ENCODE measurements around the gene TMPRSS11F.

Gene TMPRSS11F

GRCh38 chr4:68077301-68077700 lies 52.4 kb downstream of the TMPRSS11F start:
- DNase-seq (ENCODE audit: low read depth): no peak

DNA sequence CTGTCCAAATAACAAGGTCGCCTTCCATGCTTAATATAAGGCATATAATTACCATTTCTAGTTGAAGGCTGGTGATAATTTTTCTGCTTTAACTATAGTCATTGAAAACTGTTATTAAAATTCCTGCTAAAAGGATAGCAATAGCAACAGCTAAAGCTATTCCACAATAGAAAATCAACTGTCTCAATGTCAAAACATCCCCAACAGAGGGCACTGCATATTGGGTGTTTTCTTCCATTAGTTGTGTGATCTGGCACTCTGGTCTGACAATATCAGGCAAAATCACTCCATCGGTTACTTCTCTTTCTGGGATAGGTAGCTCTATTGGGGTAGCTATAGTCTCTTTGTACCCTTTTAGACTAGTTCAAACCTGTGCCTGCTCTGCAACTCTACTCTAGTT lies 53.5 kb downstream of the TMPRSS11F start:
- no peak for DNase-seq (ENCODE audit: low read depth)

GRCh38 chr4:68074397-68074796 lies 55.3 kb downstream of the TMPRSS11F start:
- no peak for DNase-seq (ENCODE audit: low read depth)

DNA sequence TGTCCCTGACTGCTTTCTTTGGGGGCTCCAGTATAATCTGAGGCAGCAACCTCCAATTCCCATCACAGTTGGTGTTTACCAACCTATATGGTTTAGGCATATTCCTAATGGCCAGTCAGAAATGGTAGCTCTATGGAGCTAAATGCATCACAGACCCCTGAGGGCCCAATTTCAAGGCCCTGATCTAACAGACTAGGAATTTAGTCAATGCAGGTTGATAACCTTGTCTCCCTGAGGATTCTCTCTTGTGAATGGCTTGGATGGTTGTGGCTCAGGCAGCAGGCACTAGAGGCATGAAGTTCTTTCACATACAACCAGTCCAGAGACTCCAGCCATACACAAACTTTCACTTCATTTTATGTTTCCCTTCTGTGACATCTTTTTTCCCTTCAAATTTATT lies 59.4 kb downstream of the TMPRSS11F start:
- no peak for DNase-seq (ENCODE audit: low read depth)

DNA sequence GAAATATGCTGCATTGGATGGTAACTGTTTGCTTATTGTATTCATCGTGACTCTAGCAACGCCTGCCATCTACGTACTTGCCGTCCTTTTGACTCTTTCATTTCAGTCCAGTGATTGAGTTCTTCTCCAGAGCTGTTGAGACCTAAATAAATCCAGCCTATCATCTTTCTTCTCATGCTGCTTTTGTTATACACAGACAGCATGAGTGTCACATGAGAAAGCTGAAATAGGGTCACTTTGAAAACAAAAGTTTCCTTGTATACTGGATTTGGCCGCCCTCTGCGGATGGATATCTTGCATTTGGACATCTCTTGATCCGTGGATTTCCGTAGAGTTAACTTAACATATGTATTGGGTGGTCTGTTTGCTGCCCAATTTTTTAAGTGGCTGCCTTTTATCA lies 67.2 kb downstream of the TMPRSS11F start:
- no peak for DNase-seq (ENCODE audit: low read depth)

DNA sequence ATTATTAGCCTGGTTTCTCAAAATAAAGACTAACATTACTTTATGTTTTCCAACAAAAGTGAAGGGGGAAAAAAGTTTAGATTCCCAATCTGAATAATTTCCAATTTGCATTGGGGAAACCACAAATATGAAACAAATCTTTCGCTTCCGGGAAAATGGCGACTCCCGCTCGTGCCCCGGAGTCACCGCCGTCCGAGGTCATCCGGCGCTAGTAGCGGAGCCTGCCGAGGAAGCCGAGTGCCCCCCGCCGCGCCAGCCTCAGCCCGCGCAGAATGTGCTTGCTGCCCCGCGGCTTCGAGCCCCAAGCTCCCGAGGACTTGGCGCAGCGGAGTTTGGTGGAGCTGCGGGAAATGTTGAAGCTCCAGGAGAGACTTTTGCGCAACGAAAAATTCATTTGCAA lies 91.4 kb downstream of the TMPRSS11F start:
- no peak for DNase-seq (ENCODE audit: low read depth)

DNA sequence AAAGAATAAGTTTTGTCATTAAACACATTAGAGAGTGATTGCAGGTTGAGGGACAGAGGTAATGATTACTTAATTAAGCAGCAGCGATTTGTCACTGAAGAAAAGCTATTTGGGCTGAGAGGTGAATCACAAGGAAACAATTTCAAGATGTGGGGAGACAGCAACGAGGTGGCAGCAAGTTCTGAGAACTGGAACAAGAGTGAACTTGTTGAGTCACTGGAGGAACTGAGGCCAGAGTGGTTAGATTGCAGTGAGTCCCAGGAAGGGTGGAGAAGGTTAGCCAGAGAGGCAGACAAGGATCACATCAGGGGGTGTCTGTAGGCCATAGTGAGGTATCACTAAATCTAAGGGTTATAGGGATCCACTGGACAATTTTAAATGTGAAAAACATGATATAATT lies 108.5 kb downstream of the TMPRSS11F start:
- no peak for DNase-seq (ENCODE audit: low read depth)

- DNase-seq (ENCODE audit: low read depth): no peak
Measured at GRCh38 chr4:68011684-68012083, 118.0 kb downstream of the TMPRSS11F start.
